Left cardiac atrium (tissue), 4 donors: ENCODE results near the gene ELP4. TPM values are rescaled to one million over a fixed set of nuclear protein-coding genes. Genes with fewer than 3 reads are reported as not detected.
"Not testable (repeated sequence)": the region's sequence is repeated elsewhere in the genome, so short reads cannot be mapped to it uniquely, and the experiment has no call there.

ENCODE experiments used
- ATAC-seq, 2 donors: fragments of 200-7000 bp; cut with Tn5 transposase; one replicate each; pipeline ENCODE4 v1.9.1; 2020; ENCODE audit warnings: mild to moderate bottlenecking in 2 of 2, moderate library complexity in 2 of 2
- DNase-seq: peaks from one replicate; pipeline ENCODE4 v3.0.0-alpha.2; 2020
- intact Hi-C, 2 donors: fragments of 100-400 bp; cut with DNase I; formaldehyde crosslinking; loops; one replicate each; pipeline versions ENCODE4 v1.14.1 to v1.15.1; 2022 to 2023
- total RNA-seq, 2 donors: library from RNA; stranded (reverse); fragmentation: NEBNext Ultra II Directional; extraction: Animal tissue kit (Norgen Biotek cat#: 25700); gene quantifications; one replicate each; pipeline ENCODE4 v1.2.1, GENCODE V29; 2021
- donor health status: DM: no; HTN: yes; CAD: no.
- donor health status: DM: no; HTN: yes; CAD: no; lungs with severe emphysema.
- donor health status: DM: yes; HTN: yes; CAD: no.
- donor health status: Dilated cardiomyopathy.

Gene ELP4
- total RNA-seq, 2 donors from 2014 or later: 12.6 to 15.3 TPM

DNA sequence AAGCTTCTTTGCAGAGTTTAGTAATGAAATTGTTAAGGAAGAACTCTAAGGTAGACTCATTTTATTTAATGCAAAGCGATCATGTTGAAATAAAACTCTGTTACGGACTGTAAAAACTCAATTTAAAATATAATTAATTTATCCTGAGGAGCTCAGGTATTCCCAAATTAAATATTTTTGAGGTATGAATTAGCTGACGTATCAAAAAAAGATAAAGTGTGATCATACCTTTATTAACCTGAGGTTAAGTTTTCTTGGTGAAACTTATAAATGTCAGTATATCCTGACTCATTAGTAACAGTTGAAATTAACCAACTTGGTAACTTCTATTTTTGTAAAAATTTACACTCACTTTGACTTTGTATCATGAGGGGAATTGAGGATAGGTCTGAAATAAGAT lies 171.2 kb downstream of the ELP4 start:
- intact Hi-C loops: no loop called here
- no peak for ATAC-seq
- DNase-seq: no peak

DNA sequence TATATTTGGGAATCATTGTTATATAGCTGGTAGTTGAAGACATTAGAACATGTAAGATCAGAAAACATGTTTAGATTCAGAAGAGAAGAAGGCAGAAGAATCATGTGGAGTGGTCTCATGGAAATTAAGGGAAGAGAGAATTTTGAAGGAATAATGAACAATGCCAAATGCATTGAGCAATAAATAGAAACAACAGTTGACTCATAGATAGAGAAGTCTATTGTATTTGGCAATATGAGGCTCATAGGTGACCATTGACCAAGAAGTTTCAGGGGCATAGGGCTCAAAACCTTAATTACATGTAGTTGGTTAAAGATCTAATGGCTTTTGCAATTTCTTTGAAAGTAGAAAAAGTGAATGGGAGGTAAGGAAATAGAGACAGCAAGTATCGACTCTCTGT lies 177.7 kb downstream of the ELP4 start:
- ATAC-seq (no peak), DNase-seq (no peak)
- intact Hi-C loops: no loop called here

DNA sequence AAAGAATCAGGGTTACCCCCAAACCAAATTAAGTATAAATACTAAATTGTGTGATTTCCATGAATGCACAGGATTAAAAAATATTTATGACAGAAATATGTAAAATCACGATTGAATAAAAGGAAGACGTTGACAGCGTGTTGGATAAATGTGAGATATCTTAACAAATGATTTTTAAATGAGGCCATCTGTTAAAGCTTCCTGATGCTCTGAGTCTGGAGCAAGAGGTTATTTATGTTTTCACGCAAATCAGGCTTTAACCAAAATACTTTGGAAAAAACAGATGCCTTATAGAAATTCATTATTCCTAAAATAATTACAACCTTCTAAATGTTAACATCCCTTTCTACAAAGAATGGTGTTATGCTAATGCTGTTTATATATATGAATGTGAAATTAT lies 178.3 kb downstream of the ELP4 start:
- ATAC-seq: no peak
- intact Hi-C loops: no loop called here
- no peak for DNase-seq

DNA sequence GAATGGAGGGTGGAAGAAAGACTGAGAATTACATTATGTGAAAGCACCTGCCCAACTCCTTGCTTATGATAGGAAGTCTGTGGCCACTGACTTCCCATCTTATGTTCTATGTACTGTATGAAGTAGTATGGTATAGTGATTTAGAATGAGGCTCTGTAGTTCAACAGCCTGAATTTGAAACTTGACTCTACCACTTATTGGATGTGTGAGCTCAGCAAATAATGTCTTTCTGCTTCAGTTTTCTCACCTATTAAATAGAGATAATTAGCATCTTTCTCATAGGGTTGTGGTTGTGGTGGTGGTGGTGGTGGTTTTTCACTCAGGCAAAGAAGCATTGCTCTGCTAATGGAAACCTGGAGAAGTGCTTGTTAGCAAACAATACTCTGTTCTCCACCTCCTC lies 180.0 kb downstream of the ELP4 start:
- ATAC-seq (no peak), DNase-seq (no peak)
- intact Hi-C loops: no loop called here

DNA sequence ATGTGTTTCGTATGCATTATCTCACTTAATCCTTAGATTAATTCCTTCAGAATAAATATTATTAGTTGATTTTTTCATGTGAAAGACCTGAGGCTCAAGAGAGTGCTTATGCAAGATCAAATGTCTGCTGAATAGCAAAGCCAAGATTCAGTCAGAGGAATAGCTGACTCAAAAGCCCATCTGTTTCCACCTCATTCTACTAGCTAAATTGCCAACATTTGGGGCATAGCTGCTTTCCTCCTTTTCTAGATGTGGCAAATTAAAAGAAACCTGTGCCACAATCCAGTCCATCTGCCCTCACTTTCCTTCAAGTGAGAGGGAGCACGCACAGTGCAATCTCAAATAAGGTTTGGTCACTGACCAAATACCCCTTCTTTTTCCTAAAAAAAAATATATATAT lies 180.5 kb downstream of the ELP4 start:
- intact Hi-C loops: no loop called here
- DNase-seq: no peak
- no peak for ATAC-seq

DNA sequence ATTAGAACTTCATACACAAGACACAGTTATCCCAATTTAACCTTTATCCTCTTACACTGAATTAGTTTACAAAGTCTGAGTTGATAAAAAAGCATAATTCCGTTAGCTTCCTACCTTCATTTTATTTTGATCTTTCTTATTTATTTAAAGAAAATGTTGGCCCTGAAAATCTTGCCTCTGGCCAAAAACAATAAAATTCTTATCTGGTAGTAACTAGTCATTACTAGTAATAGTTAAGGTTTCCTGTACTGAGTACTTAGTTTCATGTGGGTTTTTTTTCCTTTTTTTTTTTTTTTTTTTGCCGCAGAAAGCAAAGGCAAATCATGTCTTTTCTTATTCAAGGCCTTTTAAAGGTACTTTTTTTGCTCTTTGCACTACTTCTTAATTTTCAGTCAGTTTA lies 180.9 kb downstream of the ELP4 start:
- ATAC-seq (no peak), DNase-seq (no peak)
- intact Hi-C loops: no loop called here

DNA sequence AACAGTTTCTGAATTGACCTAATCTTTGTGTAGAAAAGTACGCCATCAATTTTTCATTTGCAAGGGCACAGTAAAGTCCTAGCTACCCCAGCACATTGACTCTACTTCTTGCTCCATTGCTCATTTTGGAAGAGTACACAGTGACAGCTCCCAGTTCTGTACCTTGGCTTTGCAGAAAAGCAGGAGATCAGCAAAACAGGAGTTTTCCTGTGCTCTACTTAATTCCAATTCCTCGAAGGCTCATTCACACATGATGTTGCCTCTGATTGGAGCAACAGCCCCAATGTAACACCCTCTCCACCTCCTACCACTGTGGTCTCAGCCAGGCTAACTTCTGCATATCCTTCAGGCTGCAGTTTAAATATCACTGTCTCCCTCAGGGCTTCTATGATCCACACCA lies 182.9 kb downstream of the ELP4 start:
- no peak for ATAC-seq
- intact Hi-C loops: no loop called here
- no peak for DNase-seq

DNA sequence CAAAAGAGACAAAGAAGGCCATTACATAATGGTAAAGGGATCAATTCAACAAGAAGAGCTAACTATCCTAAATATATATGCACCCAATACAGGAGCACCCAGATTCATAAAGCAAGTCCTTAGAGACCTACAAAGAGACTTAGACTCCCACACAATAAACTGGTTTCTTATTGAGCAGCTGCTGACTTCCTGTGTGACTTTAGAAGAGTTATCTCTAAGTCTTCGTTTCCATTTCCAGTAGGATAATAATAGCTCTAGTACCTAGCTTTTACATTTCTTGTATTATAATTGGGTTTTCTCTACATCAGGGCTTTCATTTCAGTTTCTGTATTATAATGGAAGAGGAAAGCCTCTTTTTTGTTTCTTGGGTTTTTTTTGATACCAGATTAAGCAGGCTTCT lies 187.5 kb downstream of the ELP4 start:
- intact Hi-C loops, DNase-seq, ATAC-seq: not testable (repeated sequence)

DNA sequence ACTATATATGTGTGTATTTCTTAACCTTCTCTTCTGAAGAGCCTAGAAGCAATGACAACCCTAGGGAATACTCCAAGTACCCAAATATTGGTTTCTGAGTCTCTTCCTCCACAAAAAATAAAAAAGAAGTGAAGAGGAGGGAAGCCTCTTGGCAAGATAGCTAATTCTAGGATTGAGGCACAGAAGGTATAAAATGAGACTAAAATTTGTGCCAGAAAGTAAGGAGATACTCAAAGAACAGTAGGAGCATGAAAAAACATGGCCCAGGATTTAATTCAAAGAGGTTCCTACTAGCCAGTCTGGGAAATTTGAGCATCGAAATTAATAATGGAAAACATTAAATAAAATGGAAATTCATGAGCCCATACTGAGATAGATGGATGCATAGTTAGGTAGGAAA lies 189.5 kb downstream of the ELP4 start:
- ATAC-seq (no peak), DNase-seq (no peak)
- intact Hi-C loops: no loop called here

DNA sequence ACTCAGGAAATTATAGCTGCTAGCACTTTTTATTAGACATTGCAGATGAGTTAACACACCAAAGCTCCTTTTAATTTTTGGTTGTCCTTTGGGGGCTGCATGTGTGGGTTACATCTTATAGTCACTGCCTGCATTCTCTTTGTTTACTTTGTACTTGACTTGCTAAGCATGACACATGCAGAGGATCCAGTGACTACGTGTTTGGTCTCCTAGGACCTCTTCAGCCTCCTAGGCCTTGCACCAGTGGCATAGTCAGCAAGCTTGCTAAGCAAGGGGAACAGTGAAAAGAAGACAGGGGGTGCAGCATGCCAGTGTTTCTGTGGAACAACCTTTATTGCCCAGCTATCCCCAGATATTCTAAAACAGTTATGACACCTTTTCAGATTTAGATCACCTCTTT lies 193.4 kb downstream of the ELP4 start:
- intact Hi-C loops: no loop called here
- ATAC-seq: no peak
- no peak for DNase-seq

DNA sequence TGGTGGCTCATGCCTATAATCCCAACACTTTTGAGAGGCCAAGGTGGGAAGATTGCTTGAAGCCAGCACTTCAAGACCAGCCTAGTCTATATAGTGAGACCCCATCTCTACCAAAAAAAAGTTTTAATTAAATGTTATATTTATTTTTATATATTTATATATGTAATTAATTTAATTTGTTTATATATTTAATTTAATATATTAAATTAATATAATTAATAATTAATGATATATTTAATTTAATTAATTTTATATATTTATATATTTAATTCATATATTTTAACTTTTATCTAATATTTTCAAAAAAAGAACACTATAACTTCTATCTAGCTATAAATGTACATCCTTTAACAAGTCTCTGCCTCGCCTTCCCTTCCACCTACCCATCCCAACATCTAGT lies 196.8 kb downstream of the ELP4 start:
- intact Hi-C loops: no loop called here
- ATAC-seq (no peak), DNase-seq (no peak)

DNA sequence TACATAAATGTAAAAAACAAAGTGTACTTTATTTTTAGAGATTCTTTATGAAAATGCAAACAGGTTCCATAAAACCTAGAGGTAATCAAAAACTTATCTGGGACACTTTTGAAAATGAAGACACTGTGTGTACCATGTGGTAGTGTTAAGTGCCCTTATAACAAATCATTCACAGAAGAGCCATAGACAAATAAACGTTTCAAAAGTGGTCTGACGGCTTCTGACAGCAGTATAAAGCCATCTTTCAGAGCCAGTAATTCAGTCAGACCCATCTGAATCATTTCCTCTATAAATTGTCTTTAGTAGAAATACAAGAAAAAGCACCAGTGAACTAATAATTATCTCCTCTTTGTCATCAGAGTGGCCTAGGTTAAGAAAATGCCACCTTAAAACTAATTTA lies 201.6 kb downstream of the ELP4 start:
- intact Hi-C loops: no loop called here
- ATAC-seq (no peak), DNase-seq (no peak)

DNA sequence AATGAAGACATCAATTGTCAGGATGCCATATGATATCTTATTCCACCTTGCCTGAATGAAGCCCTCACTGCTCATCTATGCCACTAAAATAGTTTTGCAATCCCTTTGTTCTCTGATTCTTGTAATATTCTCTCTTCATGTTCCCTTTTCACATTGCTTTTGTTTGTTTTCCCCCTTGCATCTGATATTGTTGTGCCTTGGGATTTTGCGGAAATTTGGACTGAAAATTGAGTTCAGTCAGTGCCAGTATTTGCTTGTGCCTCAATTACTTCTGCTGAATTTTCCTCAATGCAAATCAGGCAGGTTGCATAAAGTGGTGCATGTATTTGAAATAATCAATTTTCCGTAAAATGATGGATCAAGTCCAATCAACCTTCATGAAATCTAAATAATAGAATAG lies 203.3 kb downstream of the ELP4 start:
- intact Hi-C loops: no loop called here
- ATAC-seq (no peak), DNase-seq (no peak)

DNA sequence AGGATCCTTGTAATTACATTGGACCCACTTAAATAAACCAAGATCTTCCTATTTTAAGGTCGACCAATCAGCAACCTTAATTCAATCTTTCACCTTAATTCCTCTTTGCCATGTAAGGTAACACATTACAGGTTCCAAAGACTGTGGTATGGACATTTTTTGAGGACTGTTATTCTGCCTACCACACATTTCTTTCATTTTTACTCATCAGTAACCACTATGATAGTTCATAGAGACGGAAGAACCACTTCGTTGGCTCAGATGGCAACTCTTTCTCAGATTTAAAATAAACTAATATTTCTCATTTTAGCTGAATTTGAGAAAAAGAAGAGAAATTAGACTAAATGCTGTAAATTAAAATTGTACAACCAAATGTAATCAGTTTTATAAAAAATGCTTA lies 205.3 kb downstream of the ELP4 start:
- ATAC-seq: no peak
- intact Hi-C loops: no loop called here

DNA sequence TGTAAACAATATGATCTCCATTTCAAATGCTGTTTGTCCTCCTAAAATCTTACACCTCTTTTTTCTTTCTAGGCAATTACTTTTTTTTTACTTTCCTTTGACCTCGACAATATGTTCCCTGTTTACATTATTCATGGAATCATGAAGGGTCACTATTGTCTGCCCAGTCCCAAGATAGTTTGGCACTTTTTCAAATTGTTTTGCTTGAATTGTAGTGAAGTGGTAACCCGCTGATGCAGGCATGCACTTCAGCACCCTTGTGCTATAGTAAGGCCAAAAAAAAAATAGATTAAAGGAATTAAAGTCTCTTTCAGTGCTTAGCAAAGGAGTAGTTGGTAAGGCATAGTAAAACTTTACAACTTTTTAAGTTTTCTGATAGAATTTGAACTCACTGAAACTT lies 210.7 kb downstream of the ELP4 start:
- DNase-seq (no peak), ATAC-seq (no peak)
- intact Hi-C loops: no loop called here

More for the DNA sequence above, 205.3 kb downstream of the ELP4 start:
- no peak for DNase-seq

DNA sequence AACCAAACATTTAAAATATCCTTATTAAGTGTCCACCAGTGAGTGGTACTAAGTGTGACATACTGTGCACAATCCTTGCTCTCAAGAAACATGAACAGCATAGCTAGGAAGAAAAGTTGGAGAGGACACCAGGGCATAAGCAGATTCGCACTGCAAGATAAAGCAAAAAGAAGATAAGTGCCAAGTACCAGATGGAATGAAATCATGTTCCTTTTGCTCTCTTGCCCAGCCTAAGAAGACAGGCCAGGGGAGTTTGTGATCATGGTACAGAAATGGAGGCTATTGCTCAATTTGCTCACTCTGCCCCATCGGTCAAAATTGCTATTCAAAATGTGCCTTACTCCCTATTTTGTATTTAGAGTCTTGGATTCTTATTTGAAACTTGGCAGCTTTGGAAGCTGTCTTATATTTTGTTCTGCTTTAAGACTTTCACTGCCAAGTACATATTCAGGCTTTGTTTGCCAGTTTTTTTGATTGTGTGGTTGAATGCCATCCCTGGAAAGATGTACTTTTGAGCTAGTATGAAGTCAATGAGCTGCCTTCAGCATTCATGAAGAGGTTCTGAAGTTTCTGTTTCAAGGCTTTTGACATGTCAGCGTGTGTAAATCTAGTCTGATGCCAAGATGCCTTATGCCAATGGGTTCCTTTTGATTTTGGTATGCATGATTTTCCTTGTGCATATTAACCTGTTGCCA lies 211.3 kb downstream of the ELP4 start:
- intact Hi-C loops: no loop called here
- DNase-seq (no peak), ATAC-seq (no peak)

DNA sequence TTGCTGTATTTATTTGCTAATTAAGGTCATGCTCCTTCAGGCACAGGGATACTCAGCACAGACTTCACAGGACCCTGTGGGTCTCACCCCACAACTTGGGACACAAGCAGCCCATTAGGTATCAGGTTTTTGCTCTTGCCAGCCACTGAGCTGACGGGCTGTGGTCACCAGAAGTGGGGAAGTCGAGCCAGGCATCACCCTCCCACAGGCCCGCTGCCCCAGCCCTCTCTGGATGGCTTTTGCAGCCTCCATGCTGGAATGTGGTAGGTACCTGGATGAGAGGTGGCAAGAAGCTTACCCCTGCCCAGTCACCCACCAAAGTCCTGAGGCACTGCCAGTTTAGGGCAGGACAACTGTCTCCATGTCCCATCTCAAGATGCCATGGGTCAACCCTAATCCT lies 213.2 kb downstream of the ELP4 start:
- DNase-seq: no peak

DNA sequence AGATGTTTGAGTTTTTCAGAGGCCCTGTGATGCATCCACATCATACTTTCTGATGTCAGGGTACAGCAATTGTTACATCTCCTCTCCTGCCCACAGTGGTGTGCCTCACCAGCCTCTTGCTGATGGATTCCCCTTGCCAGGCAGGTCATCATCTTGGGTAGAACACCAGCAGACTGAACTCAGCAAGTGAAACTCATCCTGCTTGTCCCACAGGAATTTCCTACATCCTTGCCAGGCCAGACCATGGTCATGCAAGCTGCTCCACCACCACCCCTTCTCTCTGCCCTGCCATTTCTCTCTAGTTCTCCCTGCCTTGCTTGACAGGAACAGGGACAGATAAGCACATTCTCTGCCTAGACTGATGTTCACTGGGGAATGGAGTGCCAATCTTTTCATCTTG lies 215.6 kb downstream of the ELP4 start:
- DNase-seq: no peak
- intact Hi-C loops: no loop called here
- no peak for ATAC-seq

More for the DNA sequence above, 213.2 kb downstream of the ELP4 start:
- ATAC-seq: no peak
- intact Hi-C loops: no loop called here

DNA sequence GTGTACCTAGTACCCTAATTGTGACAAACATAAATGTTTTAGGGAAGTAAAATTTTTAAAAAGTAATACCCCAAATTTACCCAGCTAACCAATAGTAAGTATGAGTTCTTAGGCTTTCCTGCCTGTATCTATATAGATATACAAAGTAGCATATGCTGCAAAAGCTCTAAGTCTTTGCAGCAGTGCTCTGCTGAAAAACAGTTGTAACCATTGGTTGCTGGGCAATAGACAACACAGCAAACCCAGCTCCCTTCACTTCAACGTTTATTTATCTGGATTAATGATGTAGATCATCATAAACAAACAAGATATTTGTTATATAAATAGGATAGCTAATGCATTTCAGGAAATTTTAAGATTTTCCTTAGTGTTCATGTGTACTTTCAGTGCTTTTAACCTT lies 218.9 kb downstream of the ELP4 start:
- ATAC-seq: no peak
- no peak for DNase-seq
- intact Hi-C loops: no loop called here

DNA sequence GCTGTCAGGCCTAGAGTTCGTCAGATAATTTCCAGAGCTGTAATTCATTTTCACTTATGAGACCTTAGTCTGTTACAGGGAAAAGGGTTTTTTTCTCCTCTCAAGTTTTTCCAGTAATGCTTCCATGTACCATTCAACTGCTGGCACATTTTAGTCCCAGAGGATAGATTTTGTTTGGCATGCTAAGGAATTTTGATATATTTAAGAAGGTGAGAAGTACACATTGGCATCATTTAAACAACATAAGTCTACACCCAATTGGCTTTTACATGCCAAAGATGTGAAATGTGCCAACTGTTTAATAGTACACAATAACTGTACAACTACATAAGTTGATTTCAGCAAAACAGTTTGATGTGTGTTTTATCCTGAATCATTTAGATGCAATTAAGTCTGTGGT lies 230.6 kb downstream of the ELP4 start:
- DNase-seq (no peak), ATAC-seq (no peak)
- intact Hi-C loops: no loop called here

DNA sequence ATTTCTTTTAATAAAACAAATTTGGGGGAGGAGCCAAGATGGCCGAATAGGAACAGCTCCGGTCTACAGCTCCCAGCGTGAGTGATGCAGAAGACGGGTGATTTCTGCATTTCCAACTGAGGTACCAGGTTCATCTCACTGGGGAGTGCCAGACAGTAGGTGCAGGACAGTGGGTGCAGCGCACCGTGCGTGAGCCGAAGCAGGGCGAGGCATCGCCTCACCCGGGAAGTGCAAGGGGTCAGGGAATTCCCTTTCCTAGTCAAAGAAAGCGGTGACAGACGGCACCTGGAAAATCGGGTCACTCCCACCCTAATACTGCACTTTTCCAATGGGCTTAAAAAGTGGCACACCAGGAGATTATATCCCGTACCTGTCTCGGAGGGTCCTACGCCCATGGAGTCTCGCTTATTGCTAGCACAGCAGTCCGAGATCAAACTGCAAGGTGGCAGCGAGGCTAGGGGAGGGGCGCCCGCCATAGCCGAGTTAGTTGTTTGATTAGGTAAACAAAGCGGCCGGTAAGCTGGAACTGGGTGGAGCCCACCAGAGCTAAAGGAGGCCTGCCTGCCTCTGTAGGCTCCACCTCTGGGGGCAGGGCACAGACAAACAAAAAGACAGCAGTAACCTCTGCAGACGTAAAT lies 231.3 kb downstream of the ELP4 start:
- ATAC-seq, DNase-seq, intact Hi-C loops: not testable (repeated sequence)
